HepG2 (cell line): ENCODE measurements around the gene GPBP1. TPM values are rescaled to one million over a fixed set of nuclear protein-coding genes. Genes with fewer than 3 reads are reported as not detected.

Source experiments
- ATAC-seq: fragments of 200-7000 bp; cut with Tn5 transposase; 3 replicates; pipeline ENCODE4 v1.9.1; 2020; ENCODE audit warnings: mild to moderate bottlenecking, moderate library complexity
- BruUV-seq: library from RNA; stranded (reverse); fragments of 400-500 nt; replicated peaks from 2 replicates; lab custom pipeline; 2021; lab: Mats Ljungman, UMichigan
- CTCF ChIA-PET: fragments of 300-600 bp; formaldehyde crosslinking; extraction: SDS; loops from one replicate; lab custom pipeline; 2021; ENCODE audit warnings: low total read pairs, inconsistent platforms, low intra/inter-chr PET ratio; lab: Yijun Ruan, JAX
- POLR2A ChIA-PET: fragments of 350-600 bp; sonication (Branson Sonifier 250); formaldehyde crosslinking; loops from one replicate; lab custom pipeline; 2020; ENCODE audit warnings: antibody characterized with exemption, inconsistent platforms; lab: Yijun Ruan, JAX
- DNase-seq: peaks from one replicate; pipeline ENCODE4 v3.0.0-alpha.2; 2015; ENCODE audit warnings: low spot score
- FAIRE-seq: peaks from 3 replicates; lab custom pipeline; 2011; peaks lifted over from hg19 to GRCh38; lab: Jason Lieb, UNC
- H2AFZ ChIP-seq: one replicate; pipeline ENCODE4 v1.6.1; 2011; ENCODE audit warnings: low read length, inconsistent platforms
- H3K27ac ChIP-seq: fragments of 300-600 bp; 3 replicates; pipeline ENCODE4 v1.8.0; 2011; ENCODE audit warnings: mixed run types, mild to moderate bottlenecking, mixed read lengths, low read length, inconsistent platforms; ENCODE audit not compliant: insufficient read depth; ENCODE audit errors: extremely low read length
- H3K27me3 ChIP-seq, 2 experiments: fragments of 200-600 bp in 1 of 2; 2 replicates in 1 of 2; 3 replicates in 1 of 2; pipeline versions ENCODE4 v1.6.0 to v1.8.0; 2011; ENCODE audit warnings: low read length in 2 of 2, mild to moderate bottlenecking in 2 of 2, moderate library complexity in 2 of 2, inconsistent platforms in 1 of 2; ENCODE audit not compliant: insufficient read depth in 2 of 2, control insufficient read depth in 1 of 2
- H3K36me3 ChIP-seq, 2 experiments: fragments of 200-600 bp in 1 of 2; replicated peaks in 1 of 2; 2 replicates in 1 of 2; 3 replicates in 1 of 2; pipeline versions ENCODE4 v1.5.1 to v1.8.0; 2011; ENCODE audit warnings: low read length in 2 of 2, inconsistent platforms in 1 of 2; ENCODE audit not compliant: insufficient read depth in 2 of 2, control insufficient read depth in 1 of 2
- H3K4me1 ChIP-seq: 2 replicates; pipeline ENCODE4 v1.5.1; 2012; ENCODE audit warnings: low read length, inconsistent platforms; ENCODE audit not compliant: insufficient read depth
- H3K4me2 ChIP-seq: 2 replicates; pipeline ENCODE4 v1.6.0; 2011; ENCODE audit warnings: low read depth, low read length, inconsistent platforms
- H3K4me3 ChIP-seq, 3 experiments: fragments of 200-600 bp in 1 of 3; sonication (generic), shearing (Covaris generic) in 1 of 3; replicated peaks in 1 of 3; 2 replicates each; pipeline ENCODE4 v1.5.1; 2011 to 2016; ENCODE audit warnings: low read length in 3 of 3, inconsistent platforms in 2 of 3, low read depth in 2 of 3, mild to moderate bottlenecking in 2 of 3, control low read depth in 1 of 3, mixed read lengths in 1 of 3; ENCODE audit not compliant: insufficient read depth in 1 of 3
- H3K79me2 ChIP-seq: one replicate; pipeline ENCODE4 v1.6.1; 2011; ENCODE audit warnings: low read length, inconsistent platforms; ENCODE audit not compliant: insufficient read depth
- H3K9ac ChIP-seq: 2 replicates; pipeline ENCODE4 v1.6.0; 2011; ENCODE audit warnings: mild to moderate bottlenecking, low read depth, low read length, inconsistent platforms; ENCODE audit not compliant: insufficient read depth
- H3K9me3 ChIP-seq: 2 replicates; pipeline ENCODE4 v1.5.1; 2012; ENCODE audit warnings: mild to moderate bottlenecking, low read length
- H4K20me1 ChIP-seq: 2 replicates; pipeline ENCODE4 v1.6.0; 2011; ENCODE audit warnings: inconsistent platforms, mild to moderate bottlenecking, low read length, moderate library complexity; ENCODE audit not compliant: insufficient read depth
- ATRX ChIP-seq: sonication (generic); formaldehyde crosslinking; IDR thresholded peaks from 2 replicates; pipeline ENCODE4 v1.4.0; 2020; ENCODE audit warnings: missing genetic modification reagents, borderline replicate concordance
- BATF2 ChIP-seq: sonication (generic); formaldehyde crosslinking; IDR thresholded peaks from 2 replicates; pipeline ENCODE4 v1.8.0; 2022; ENCODE audit warnings: mild to moderate bottlenecking, missing genetic modification reagents, moderate library complexity
- E2F5 ChIP-seq: sonication (generic); formaldehyde crosslinking; conservative IDR thresholded peaks from 2 replicates; pipeline ENCODE4 v1.4.0; 2020; ENCODE audit warnings: missing genetic modification reagents
- NR0B2 ChIP-seq: sonication (generic); formaldehyde crosslinking; IDR thresholded peaks from 2 replicates; pipeline ENCODE4 v1.4.0; 2020; ENCODE audit warnings: mild to moderate bottlenecking, missing genetic modification reagents
- PHF8 ChIP-seq: sonication (generic); formaldehyde crosslinking; IDR thresholded peaks from 2 replicates; pipeline ENCODE4 v1.5.0; 2020; ENCODE audit warnings: missing genetic modification reagents
- POLR2AphosphoS2 ChIP-seq: IDR thresholded peaks from 2 replicates; pipeline ENCODE4 v1.6.1; 2011; ENCODE audit warnings: low read depth, low read length, improper control_type of control experiment
- PRDM4 ChIP-seq: sonication (generic); formaldehyde crosslinking; IDR thresholded peaks from 2 replicates; pipeline ENCODE4 v1.9.0; 2021; ENCODE audit warnings: missing genetic modification reagents, borderline replicate concordance
- TRIM22 ChIP-seq: fragments of 450-650 bp; IDR thresholded peaks from 2 replicates; pipeline ENCODE4 v1.6.1; 2017
- ZNF225 ChIP-seq: sonication (generic); formaldehyde crosslinking; IDR thresholded peaks from 2 replicates; pipeline ENCODE4 v1.4.0; 2020; ENCODE audit warnings: mild to moderate bottlenecking, missing genetic modification reagents
- ZNF281 ChIP-seq: sonication (generic); formaldehyde crosslinking; IDR thresholded peaks from 2 replicates; pipeline ENCODE4 v1.4.0; 2020; ENCODE audit warnings: missing genetic modification reagents, borderline replicate concordance
- ZNF784 ChIP-seq: sonication (generic); formaldehyde crosslinking; IDR thresholded peaks from 2 replicates; pipeline ENCODE4 v1.5.1; 2020; ENCODE audit warnings: missing genetic modification reagents, mild to moderate bottlenecking, borderline replicate concordance
- ZNF790 ChIP-seq: sonication (generic); formaldehyde crosslinking; IDR thresholded peaks from 2 replicates; pipeline ENCODE4 v1.8.0; 2022; ENCODE audit warnings: missing genetic modification reagents, mild to moderate bottlenecking, borderline replicate concordance
- WGBS: methylation state at CpG from one replicate; pipeline ENCODE4 v1.1.6; 2017; ENCODE audit warnings: low lambda C conversion rate; 5-methylcytosine and 5-hydroxymethylcytosine counted together
- in situ Hi-C: cut with HindIII; loops from 2 replicates; pipeline ENCODE4 v1.10.0; 2017; ENCODE audit warnings: low pct_unique_long_range_greater_than_20kb; ENCODE audit not compliant: extremely low pct_ligation_motif_present
- intact Hi-C: fragments of 100-400 bp; cut with micrococcal nuclease; formaldehyde crosslinking; loops from one replicate; pipeline ENCODE4 v1.10.0; 2022; ENCODE audit not compliant: unreplicated experiment
- polyA plus RNA-seq, 8 experiments: library from polyadenylated mRNA; depleted of rRNA in 3 of 8; stranded (reverse) in 7 of 8; unstranded in 1 of 8; fragments of >200 nt; fragmentation: Illumina TruSeq in 4 of 8; extraction: Trizol in 4 of 8; gene quantifications; 2 replicates each; pipeline versions ENCODE4 v1.2.1 to v1.2.3, GENCODE V29; 2011 to 2016; ENCODE audit warnings: low read depth in 4 of 8, missing spikeins in 1 of 8, mixed read lengths in 1 of 8; ENCODE audit not compliant: insufficient read depth in 1 of 8
- total RNA-seq, 5 experiments: library from RNA; depleted of rRNA; stranded (reverse); fragments of >200 nt; fragmentation: Illumina TruSeq; extraction: Trizol; gene quantifications; 2 replicates each; pipeline ENCODE4 v1.2.3, GENCODE V29; 2016; ENCODE audit warnings: low read depth in 1 of 5

The GPBP1 gene
- total and polyA plus RNA-seq, 2 of the 13 experiments (the other 11 are each of a cell fraction or from before 2014, with no cell fraction given), result 27.1 to 72.2 TPM

- TF ChIP-seq ZNF784 (CRISPR knock-in tag), result no peak
- no peak for TF ChIP-seq POLR2AphosphoS2
- TF ChIP-seq BATF2, result no peak
Measured at GRCh38 chr5:57202811-57203210, 29.0 kb downstream of the GPBP1 start (continued).

GRCh38 chr5:57207007-57207653 lies 33.3 kb downstream of the GPBP1 start:
- no peaks in the 10 kb centered on the region for H3K9me3 ChIP-seq
- H3K4me2 ChIP-seq, result no peak overlapping the region
- peaks cover 100% of the 10 kb centered on the region for H3K79me2 ChIP-seq
- ATAC-seq (peak; percentile 27; the same call in 1 of the 3 replicates), DNase-seq (no peak), FAIRE-seq (no peak)
- no peak overlapping the region for H3K9ac ChIP-seq
- WGBS, result 94% methylated on average over 5 of the region's 7 CpGs
- peaks cover 72% of the 10 kb centered on the region for H4K20me1 ChIP-seq
- peaks cover 50% of the 10 kb centered on the region for H3K4me1 ChIP-seq
- peaks cover 1 to 8% of the 10 kb centered on the region in 2 experiments; a peak in 1 of 5 replicates for H3K36me3 ChIP-seq
- ChIA-PET POLR2A (no interaction called here), CTCF (no interaction called here)
- intact Hi-C loops (no loop called here), in situ Hi-C loops (no loop called here)
- BruUV-seq, result no TSS peak
- no peak overlapping the region for H3K4me3 ChIP-seq
- H3K27ac ChIP-seq, result no peak overlapping the region
- H3K27me3 ChIP-seq, result no peaks in the 10 kb centered on the region
- H2AFZ ChIP-seq, result no peak overlapping the region
- TF ChIP-seq ZNF225 (CRISPR knock-in tag), result no peak
- no peak for TF ChIP-seq PHF8 (CRISPR knock-in tag)
- no peak for TF ChIP-seq NR0B2 (CRISPR knock-in tag)
- TF ChIP-seq ZNF281 (CRISPR knock-in tag), result no peak
- no peak for TF ChIP-seq E2F5
- TF ChIP-seq ZNF790, result no peak
- no peak for TF ChIP-seq TRIM22
- TF ChIP-seq PRDM4 (CRISPR knock-in tag), result no peak
- no peak for TF ChIP-seq ATRX
